ENCODE measurements around the gene MRPL33.

MRPL33 gene

DNA sequence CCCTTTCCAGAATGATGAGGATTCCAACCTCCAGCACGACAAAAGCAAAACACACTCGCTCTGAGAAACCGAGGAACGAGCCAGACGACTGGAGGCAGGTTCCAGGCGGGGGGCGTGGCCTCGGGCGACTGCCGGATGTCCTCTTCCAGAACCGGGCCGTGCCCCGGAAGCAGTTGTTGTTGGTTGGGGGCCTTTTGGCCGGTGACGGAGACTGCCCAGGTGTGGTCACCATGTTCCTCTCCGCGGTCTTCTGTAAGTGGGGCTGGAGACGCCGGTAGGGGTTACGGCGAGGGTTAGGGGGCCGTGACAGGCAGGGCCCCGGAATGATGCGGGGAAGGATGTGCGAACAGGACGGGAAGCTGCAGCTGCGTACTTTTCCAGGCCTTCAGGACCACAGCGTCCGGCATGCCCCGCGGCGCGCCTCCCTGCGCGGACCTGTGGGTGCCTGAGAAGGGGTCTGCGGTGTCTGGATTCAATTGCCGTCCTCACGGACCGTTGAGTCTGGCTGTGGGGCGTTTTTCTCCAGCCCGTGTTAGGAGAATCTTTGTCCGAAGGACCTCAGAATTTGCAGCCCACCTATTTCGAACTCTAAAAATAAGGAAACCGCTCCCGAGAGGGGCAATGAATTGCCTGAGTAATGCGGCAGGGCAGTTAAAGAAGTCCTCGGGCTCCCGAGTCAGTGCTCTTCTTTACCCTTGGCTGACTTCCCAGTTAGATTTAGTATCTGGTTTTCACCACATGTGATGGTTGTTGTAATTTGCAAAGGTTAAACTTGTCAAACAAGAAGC is at the start of gene MRPL33:
TSS of gene MRPL33 (plus strand) at position 172 of the 788 bp plus-strand sequence. CDS start at position 231, 59 bp downstream.
- peak; percentile 86 to 90 for DNase-seq (ENCODE audit: extremely low read depth in 1 of 2, low read depth in 1 of 2)

DNA sequence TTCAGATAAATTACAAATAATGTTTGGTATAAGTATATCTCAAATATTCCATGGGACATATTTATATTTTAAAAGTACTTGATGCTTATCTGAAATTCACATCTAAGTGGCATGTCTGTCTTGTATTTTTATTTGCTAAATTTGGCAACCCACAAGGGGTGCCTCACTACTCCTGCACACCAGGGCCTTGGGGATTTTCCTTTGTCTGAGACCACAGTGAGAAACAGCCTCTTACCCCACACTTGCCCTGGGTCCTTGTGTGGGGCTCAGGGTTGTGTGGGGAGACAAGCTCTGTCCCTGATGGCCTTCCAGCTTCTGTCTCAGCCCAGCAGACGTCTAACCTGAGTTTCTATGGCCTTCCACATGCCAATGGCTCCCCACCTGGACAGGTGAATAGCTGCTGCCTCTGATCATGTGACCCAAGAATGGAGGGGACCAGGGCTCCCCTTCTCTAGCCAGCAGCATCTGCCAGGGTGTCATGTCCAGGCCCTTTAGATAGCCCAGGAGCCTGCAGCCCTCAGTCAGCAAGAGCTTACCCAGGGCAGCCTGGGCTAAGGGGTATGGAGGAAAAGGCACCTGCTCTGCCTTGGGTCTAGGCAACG is 49.5 kb upstream of the MRPL33 start:
- no peak for DNase-seq (ENCODE audit: extremely low read depth in 1 of 2, low read depth in 1 of 2)

DNA sequence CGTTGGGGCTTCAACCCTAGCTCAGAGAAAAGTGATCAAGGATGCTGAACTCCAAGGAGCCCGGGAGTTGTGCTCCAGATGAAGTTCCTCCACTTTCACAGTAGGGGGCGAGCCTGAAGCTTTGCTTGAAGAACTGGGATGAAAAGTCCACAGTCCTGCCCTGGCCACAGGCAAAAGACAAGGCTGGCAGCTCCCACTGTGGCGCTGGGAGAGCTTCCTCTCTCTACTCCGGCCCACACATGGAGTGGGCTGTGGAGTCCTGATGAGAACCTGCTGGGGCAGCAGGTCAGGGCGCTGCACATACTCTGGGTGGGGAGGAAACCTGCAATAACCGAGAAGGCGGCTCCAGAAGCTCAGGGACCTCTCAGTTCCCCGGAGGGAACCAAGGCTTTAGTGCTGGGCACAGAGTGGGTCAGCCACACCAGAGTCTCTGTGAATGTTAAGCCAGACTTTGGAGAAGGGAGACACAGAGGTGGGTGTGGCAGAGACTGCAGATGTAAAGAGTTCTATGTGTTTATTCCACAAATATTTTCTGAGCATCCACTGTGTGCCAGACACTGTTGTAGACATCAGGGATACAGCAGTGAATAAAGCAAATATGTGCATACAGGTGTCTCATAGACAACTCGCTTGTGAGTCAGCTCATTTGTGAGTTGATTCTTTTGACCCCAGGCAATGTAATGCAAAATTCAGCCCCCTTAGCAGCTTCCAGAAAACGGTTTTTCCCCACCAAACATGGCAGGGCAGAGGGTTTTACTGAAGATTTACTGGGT is 48.0 kb upstream of the MRPL33 start:
- DNase-seq (ENCODE audit: extremely low read depth in 1 of 2, low read depth in 1 of 2) = no peak

DNA sequence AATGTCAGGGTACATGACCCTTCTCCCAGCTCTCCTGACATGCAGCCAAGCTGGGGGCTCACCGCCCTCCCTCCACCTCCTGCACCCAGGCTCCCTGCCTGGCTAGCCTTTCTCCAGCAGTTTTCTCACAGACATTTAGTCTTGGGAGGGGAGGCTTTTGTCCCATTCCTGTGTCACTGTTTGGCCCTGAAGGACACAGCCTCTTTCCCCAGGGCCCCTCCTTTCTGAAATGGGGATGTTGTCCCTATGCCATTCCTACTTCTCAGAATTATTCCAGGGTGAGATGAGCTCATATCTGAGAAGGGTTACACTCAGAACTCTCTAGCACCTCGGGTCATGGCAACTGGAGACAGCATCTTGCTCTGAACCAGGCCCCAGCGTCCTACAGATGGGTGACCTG is 47.3 kb upstream of the MRPL33 start:
- no peak for DNase-seq (ENCODE audit: extremely low read depth in 1 of 2, low read depth in 1 of 2)

DNA sequence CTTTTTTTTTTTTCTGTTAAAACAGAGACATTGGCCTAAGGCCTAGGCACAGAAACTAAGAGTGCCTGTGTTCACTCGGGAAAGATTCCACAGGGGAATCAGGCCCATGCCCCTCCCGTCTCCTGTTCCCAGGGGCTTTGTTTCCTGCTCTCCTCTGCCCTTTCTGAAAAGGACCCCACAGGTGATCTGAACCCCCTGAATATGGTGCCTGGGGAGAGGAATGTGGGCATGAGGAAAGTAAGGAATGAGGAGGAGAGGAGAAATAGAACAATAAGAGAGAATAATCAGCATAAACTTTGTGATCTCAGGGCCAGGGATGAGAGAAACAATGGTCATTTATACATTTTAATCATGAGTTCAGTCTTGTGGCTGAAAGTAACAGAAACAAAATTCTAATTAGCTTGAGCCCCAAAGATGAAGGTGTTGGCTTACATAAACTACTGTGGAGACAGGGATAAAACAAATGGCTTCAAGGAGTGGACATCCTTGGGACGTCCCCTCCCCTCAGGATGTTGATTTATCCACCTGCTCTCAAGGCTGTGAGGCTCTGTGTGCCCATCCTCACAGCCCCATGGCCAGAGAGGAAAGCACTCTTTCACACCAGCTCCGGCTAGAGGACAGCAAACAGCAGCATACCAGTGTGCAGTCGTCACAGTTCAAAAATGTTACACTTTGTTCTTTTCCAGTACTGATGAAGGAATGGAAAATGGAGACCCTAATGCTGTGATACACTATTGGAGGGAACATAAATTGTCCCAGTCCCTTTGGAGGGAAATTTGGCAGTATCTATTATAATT is 46.4 kb upstream of the MRPL33 start:
- DNase-seq (ENCODE audit: extremely low read depth in 1 of 2, low read depth in 1 of 2) = no peak

DNA sequence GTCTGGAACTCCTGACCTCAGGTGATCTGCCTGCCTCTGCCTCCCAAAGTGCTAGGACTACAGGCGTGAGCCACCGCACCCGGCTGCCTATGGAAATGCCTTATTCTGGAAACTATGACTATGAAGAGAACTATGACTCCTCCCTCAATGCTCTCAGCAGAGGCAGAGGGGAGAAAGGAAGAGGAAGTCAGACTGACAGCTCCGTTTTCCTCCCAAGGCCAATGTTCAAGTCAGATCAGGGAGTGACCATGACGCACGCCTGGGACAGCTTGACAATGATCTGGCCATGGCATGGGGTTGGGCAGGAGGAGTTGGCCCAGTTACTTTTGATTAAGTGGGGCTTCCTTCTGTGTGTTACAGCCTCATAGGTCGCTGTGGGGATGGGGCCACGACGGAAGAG is 44.3 kb upstream of the MRPL33 start:
- no peak for DNase-seq (ENCODE audit: extremely low read depth in 1 of 2, low read depth in 1 of 2)

DNA sequence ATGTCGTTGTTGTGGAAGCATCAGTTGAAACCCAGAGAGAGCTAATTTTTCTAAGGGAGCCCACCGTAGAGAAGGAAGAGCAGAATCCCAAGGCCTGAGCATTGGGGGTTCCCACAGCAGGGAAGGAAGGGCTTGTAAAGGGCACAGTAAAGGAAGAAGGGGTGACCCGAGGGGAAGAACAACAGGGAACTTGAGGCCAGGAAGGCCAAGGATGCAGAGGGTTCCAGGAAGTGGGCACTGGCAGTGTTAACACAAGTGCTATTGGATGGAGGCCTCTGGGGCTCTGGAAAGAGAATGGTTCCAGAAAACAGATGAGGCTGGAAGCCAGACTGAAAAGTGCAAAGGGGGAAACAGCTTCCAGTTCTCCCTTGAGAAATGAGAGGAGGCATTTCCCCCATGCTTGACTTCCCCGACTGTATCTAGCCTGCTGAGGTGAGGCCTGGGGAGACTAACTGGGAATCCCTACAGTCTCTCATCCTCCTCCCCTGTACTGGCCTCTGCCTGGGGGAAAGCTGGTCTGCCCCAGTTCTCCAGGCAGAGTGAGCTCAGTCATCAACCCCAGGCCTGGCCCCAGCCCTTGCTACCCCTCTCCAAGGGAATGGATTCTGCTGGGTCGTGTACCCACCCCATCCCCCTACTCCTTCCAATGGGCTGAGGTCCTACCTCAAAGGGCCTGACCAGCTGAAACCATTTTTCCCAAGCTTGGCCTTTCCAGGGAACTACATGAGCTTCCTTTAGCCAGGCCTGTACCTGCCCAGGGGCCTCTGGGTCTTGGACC is 43.2 kb upstream of the MRPL33 start:
- no peak for DNase-seq (ENCODE audit: extremely low read depth in 1 of 2, low read depth in 1 of 2)

DNA sequence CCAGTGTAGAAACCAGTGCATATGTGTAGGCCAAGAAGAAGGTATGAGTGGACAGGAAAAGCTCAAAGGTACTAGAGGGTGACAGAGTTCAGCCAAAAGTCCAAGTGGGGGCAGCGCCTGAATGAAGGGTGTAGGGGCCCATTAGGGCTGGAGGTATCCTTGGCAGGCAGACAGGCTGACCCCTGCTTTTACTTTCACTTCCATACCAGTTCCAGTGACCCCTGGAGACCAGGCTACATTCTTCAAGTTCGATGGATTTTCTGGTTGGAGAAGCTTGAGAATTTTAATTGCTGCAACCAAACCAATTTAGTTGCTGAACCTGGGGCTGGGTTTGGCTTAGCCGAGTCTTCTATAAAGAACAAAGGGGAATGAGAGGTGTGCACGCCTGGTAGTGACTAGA is 42.3 kb upstream of the MRPL33 start:
- no peak for DNase-seq (ENCODE audit: extremely low read depth in 1 of 2, low read depth in 1 of 2)

DNA sequence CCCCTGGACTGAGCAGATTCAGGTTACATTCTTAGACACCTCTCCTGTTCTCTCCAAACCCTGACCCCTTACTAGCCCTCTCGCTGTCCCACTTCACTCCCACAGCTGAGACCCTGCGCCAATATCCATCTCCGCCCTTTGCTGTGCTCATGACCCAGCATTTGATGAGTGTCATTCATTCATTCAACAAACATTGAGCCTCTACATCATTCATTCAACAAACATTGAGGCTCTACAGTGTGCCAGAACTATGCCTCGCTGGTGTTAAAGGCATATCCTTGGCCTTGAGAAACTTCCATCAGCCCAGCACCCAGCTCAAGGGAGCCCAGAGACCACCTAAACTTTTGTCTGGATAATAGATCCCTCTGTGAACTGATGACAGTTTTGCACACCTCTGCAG is 41.9 kb upstream of the MRPL33 start:
- DNase-seq (ENCODE audit: extremely low read depth in 1 of 2, low read depth in 1 of 2) = no peak

DNA sequence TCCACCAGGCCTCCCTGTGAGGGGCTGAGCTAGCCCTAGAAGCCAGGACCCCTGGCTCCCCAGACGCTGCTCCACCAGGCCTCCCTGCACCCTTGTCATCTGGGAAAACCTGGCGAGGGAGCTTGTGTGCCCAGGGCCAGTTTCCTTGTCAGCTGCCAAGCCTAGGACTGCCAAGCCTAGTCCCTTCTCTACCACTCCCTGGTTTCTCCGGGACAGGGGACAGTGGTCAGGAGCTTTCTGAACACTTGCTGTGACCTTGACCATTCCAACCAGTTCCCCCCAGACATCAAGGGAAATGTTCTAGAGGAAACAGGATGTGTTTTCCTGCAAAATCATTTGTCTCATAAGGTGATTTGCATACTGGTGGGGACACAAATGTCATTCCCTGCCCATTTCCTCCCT is 41.3 kb upstream of the MRPL33 start:
- DNase-seq (ENCODE audit: extremely low read depth in 1 of 2, low read depth in 1 of 2) = no peak

DNA sequence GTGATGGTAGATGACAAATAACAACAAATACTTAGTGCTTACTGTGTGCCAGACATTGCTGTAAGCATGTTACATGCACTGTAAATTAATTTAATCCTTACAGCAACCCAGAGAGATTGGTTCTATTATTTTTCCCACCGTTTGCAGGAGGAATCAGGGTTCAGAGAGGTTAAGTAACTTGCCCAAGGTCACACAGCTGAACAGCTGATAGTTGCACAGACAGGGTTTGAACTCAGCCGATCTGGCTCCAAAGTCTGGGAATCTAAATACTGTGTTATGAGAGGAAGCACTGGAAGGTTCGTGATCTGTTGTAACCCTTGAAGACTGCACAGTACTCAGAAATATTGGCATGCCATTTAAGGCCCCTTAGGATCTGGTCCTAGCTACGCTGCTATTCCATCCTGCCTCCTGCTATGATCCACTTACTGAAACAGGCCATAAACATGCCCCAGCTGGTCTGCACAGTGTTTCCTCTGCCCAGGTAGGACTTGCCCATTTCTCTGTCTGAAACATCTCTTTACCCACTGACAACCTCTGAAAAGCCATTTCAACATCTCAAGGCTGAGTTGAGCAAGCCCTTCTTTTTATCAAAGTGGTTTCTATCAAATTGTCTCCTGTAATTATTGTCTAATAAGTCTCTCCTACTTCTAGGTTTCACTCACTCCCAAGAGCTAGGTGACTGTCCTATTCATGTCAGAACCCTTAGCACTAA is 40.4 kb upstream of the MRPL33 start:
- no peak for DNase-seq (ENCODE audit: extremely low read depth in 1 of 2, low read depth in 1 of 2)

DNA sequence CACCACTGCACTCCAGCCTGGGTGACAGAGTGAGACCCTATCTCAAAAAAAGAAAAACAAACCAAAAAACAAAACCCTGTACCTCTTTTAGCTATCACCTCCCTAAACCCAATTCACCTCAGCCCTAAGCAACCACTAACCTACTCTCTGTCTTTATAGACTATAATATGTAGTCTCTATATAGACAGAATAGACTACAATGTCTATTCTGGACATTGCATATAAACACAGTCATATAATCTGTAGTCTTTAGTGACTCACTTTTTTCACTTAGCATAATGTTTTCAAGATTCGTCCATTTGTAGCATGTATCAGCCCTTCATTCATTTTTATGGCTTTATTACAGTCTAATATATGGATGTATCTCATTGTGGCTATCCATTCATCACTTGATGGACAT is 37.2 kb upstream of the MRPL33 start:
- no peak for DNase-seq (ENCODE audit: extremely low read depth in 1 of 2, low read depth in 1 of 2)

DNA sequence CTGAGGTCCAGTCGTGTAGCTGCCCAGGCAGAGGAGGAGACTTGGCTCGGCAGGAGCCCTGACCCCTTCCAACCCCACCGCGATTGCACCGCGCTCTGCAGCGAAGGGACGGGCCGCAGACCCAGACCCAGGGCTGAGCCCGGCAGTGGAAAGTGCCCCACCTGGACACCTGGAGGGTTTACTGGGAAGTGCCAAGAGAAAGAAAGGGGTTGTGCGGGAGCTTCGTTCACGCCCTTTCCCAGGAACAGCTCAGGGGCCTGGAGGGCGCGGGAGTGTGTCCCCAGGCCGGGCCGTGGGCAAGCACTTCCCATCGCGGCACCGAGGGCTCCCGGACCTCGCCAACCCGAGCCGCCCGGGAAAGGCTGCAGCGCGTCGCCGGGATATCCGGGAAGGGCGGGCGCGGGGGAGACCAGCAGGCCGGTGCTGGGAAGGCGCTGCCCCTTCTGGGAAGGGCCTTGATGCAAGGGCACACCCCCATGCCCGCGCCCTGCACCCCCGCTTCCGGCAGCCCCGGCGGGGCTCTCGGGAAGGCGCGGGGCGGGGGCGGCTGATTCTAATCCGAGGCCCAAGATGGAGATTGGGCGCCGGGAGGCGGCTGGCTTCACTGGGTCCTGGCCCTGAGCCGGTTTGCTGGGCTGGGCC is 36.1 kb upstream of the MRPL33 start:
- peak; percentile 26 to 53 for DNase-seq (ENCODE audit: extremely low read depth in 1 of 2, low read depth in 1 of 2)

DNA sequence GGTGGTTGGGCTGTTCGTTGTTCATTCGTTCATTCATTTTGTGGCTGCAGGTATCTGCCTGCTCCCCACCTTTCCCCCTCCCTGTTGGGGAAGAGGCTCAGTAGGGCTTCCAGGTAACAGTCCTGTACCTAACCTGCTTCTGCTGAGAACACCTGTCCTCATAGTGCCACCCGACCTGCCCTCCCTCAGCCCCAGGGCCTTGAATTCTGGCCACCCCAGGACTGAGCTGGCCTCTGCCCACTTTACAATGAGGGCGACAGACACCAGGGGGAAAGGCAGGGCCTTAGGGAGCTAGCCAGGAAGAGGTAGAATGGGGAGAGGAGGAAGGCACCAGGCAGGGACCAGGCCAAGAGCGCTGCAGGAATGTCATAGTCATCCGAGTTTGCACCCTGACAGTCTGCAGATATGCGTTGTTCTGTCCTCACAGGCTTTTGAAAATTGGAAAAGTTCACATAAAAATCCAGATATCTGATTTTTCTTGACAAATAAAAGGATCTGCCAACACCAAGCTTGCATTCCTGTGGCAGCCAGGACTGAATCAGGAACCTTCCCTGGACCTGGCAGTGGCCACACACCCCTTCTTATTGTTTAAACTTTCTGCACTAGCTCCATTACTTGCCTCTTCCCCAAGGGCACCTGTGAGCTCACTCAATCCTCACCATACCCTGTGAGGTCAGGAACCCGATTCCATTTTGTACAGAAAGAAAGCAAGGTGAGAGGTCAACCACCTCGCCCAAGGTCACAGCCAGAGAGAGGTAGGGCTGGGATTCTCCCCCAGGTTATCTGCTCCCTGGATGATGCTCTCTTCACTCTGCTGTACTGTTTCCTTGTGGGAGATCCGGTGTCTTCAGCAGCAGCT is 35.3 kb upstream of the MRPL33 start:
- DNase-seq (ENCODE audit: extremely low read depth in 1 of 2, low read depth in 1 of 2) = no peak

DNA sequence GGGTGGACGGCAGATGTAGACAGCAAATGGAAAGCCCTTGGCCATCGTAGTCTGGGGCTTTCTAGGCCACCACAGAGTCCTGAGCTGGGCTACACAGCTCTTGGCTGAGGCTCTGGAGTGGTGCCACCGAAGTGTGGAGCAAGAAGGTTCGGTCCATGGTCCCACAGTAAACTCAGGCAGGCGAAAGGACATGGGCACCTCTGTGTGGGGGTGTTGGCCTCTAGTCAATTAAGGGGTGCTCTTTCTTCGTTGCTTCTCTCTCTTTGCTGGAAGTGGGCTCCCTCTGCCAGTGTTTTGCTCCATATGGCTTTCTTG is 34.7 kb upstream of the MRPL33 start:
- DNase-seq (ENCODE audit: extremely low read depth in 1 of 2, low read depth in 1 of 2) = no peak

DNA sequence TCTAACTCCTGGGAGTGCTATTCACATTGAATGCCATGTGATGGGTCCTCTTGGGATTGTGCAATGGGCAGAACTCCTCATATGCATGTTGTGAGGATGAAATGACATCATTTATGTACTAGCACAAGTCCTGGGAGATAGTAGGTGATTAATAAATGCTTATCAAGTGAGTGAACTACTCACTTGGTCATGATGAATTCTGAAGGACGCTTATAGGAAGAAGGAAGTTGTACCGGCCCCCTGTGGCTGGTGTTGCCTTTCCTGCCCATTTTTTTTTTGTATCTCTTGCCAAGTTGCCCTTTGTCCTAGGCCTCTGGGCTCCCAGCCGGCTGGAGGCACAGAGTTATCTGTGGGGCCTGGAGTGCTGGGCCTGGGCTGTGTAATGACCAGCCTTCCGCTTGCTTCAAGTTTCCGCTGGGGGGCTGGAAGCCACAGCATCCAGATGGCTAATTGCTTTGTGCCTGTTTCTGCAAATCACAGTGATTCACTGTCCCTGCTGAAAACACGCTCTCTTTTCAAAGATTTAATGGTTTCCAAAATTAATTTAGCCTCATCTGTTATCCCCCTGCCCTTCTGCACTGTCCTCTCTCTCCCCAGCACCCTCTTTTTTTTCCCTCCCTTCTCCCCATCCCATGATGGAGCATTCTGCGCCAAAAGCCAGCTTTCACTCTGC is 33.7 kb upstream of the MRPL33 start:
- DNase-seq (ENCODE audit: extremely low read depth in 1 of 2, low read depth in 1 of 2) = no peak

DNA sequence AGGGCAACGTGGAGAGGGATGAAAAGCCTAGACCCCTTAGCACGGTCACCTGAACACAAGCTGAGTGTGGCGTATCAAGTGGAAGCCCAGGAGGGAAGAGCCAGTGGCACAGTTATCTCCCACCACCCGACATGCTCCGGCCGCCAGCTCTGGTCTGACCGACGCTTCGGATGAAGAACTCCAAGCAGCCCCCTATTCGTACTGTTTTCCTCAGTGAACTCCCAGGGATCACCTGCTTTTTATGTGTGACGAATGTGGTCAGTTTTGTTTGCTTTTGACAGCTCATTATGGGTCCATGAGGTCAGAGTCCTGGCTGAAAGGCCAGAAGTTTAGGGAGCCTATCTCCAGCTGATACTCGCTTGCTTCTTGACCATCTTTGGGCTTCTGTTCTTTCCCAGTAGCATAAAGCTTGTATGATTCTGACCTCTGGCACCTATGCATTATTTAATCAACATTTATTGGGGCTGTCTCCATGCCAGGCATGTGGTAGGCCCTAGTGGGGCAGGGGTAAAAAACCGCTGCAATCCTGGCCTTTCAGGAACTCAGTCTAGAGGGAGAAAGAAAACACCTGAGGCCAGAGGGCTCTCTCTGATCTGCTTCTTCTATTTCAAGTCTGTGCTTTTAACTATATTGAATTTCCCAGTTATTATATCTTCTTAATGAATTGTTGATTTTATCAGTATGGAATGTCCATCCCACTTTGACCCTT is 33.0 kb upstream of the MRPL33 start:
- DNase-seq (ENCODE audit: extremely low read depth in 1 of 2, low read depth in 1 of 2) = no peak

All from stimulated activated CD8-positive, alpha-beta memory T cell treated with anti-CD3 and anti-CD28 coated beads, Interleukin-7, amount 100 ng/mL, for 48 hours (primary cell).